HepG2 (cell line): Measurements from ENCODE around the gene ZNF771. TPM values are rescaled to one million over a fixed set of nuclear protein-coding genes. Genes with fewer than 3 reads are reported as not detected.

Experiments
- EEA1 ChIP-seq: sonication (generic); formaldehyde crosslinking; IDR thresholded peaks from 2 replicates; pipeline ENCODE4 v1.5.1; 2020; ENCODE audit warnings: mild to moderate bottlenecking, missing genetic modification reagents, borderline replicate concordance
- ELF4 ChIP-seq: sonication (generic); formaldehyde crosslinking; IDR thresholded peaks from 2 replicates; pipeline ENCODE4 v1.5.0; 2020; ENCODE audit warnings: missing genetic modification reagents, mild to moderate bottlenecking, moderate library complexity, borderline replicate concordance
- FOXC1 ChIP-seq: sonication (generic); formaldehyde crosslinking; IDR thresholded peaks from 2 replicates; pipeline ENCODE4 v1.8.0; 2022; ENCODE audit warnings: mild to moderate bottlenecking, missing genetic modification reagents, borderline replicate concordance
- FOXK2 ChIP-seq: fragments of 450-650 bp; IDR thresholded peaks from 2 replicates; pipeline ENCODE4 v1.6.1; 2016
- HMGXB4 ChIP-seq, 2 experiments: sonication (generic) in 1 of 2; formaldehyde crosslinking in 1 of 2; IDR thresholded peaks; 2 replicates each; pipeline versions ENCODE4 v1.4.0 to v1.6.1; 2018 to 2020; ENCODE audit warnings: missing genetic modification reagents in 2 of 2, borderline replicate concordance in 1 of 2, low read depth in 1 of 2, mild to moderate bottlenecking in 1 of 2, missing biosample characterization in 1 of 2
- KDM5B ChIP-seq: sonication (generic); formaldehyde crosslinking; IDR thresholded peaks from 2 replicates; pipeline ENCODE4 v1.4.0; 2020; ENCODE audit warnings: missing genetic modification reagents, mild to moderate bottlenecking, borderline replicate concordance
- KLF11 ChIP-seq: IDR thresholded peaks from 2 replicates; pipeline ENCODE4 v1.6.1; 2016; ENCODE audit warnings: missing compliant biosample characterization
- MIXL1 ChIP-seq: IDR thresholded peaks from 2 replicates; pipeline ENCODE4 v1.6.1; 2016
- NAIF1 ChIP-seq: sonication (generic); formaldehyde crosslinking; IDR thresholded peaks from 2 replicates; pipeline ENCODE4 v1.5.0; 2020; ENCODE audit warnings: mild to moderate bottlenecking, missing genetic modification reagents, borderline replicate concordance
- TEAD3 ChIP-seq: optimal IDR thresholded peaks from 2 replicates; pipeline ENCODE3; 2016; ENCODE audit warnings: borderline replicate concordance
- ZFP82 ChIP-seq: sonication (generic); formaldehyde crosslinking; IDR thresholded peaks from 2 replicates; pipeline ENCODE4 v1.5.1; 2020; ENCODE audit warnings: mild to moderate bottlenecking, missing genetic modification reagents, borderline replicate concordance
- ZKSCAN5 ChIP-seq: sonication (generic); formaldehyde crosslinking; IDR thresholded peaks from 2 replicates; pipeline ENCODE4 v1.5.1; 2020; ENCODE audit warnings: mild to moderate bottlenecking, missing genetic modification reagents
- ZNF432 ChIP-seq: sonication (generic); formaldehyde crosslinking; IDR thresholded peaks from 2 replicates; pipeline ENCODE4 v1.5.0; 2020; ENCODE audit warnings: missing genetic modification reagents, mild to moderate bottlenecking, borderline replicate concordance
- ZNF441 ChIP-seq: sonication (generic); formaldehyde crosslinking; IDR thresholded peaks from 2 replicates; pipeline ENCODE4 v1.7.0; 2021; ENCODE audit warnings: missing genetic modification reagents, borderline replicate concordance
- ZNF770 ChIP-seq: sonication (generic); formaldehyde crosslinking; IDR thresholded peaks from 2 replicates; pipeline ENCODE4 v1.5.0; 2020; ENCODE audit warnings: mild to moderate bottlenecking, missing genetic modification reagents
- ZNF776 ChIP-seq: sonication (generic); formaldehyde crosslinking; IDR thresholded peaks from 2 replicates; pipeline ENCODE4 v1.4.0; 2020; ENCODE audit warnings: mild to moderate bottlenecking, missing genetic modification reagents
- ZNF780A ChIP-seq: sonication (generic); formaldehyde crosslinking; IDR thresholded peaks from 2 replicates; pipeline ENCODE4 v1.8.0; 2022; ENCODE audit warnings: mild to moderate bottlenecking, missing genetic modification reagents, moderate library complexity
- polyA plus RNA-seq, 8 experiments: library from polyadenylated mRNA; depleted of rRNA in 3 of 8; stranded (reverse) in 7 of 8; unstranded in 1 of 8; fragments of >200 nt; fragmentation: Illumina TruSeq in 4 of 8; extraction: Trizol in 4 of 8; gene quantifications; 2 replicates each; pipeline versions ENCODE4 v1.2.1 to v1.2.3, GENCODE V29; 2011 to 2016; ENCODE audit warnings: low read depth in 4 of 8, missing spikeins in 1 of 8, mixed read lengths in 1 of 8; ENCODE audit not compliant: insufficient read depth in 1 of 8
- total RNA-seq, 5 experiments: library from RNA; depleted of rRNA; stranded (reverse); fragments of >200 nt; fragmentation: Illumina TruSeq; extraction: Trizol; gene quantifications; 2 replicates each; pipeline ENCODE4 v1.2.3, GENCODE V29; 2016; ENCODE audit warnings: low read depth in 1 of 5
- TF ChIP-seq, protein P1 (sequence below): sonication (generic); formaldehyde crosslinking; IDR thresholded peaks from 2 replicates; pipeline ENCODE4 v1.8.0; 2022; ENCODE audit warnings: missing genetic modification reagents, mild to moderate bottlenecking, borderline replicate concordance

ZNF771 gene
- total and polyA plus RNA-seq, 2 of the 13 experiments (the other 11 are each of a cell fraction or from before 2014, with no cell fraction given): 5.0 to 11.8 TPM

- TF ChIP-seq HMGXB4 (CRISPR knock-in tag; IDR thresholded peaks at IDR 0.05; ENCODE audit: borderline replicate concordance in 1 of 2, low read depth in 1 of 2) (no peak), ELF4 (0 out of 2 replicates have a peak, but pooled peaks have one; percentile 6), KDM5B (CRISPR knock-in tag) (0 out of 2 replicates have a peak, but pooled peaks have one; percentile 1), ZNF780A (CRISPR knock-in tag) (no peak), ZNF770 (CRISPR knock-in tag) (0 out of 2 replicates have a peak, but pooled peaks have one; percentile 5), ZFP82 (CRISPR knock-in tag) (0 out of 2 replicates have a peak, but pooled peaks have one; percentile 17), ZKSCAN5 (CRISPR knock-in tag) (0 out of 2 replicates have a peak, but pooled peaks have one; percentile 20), ZNF441 (CRISPR knock-in tag) (peak; percentile 86), FOXK2 (no peak), TEAD3 (CRISPR knock-in tag) (peak; percentile 22), KLF11 (CRISPR knock-in tag) (0 out of 2 replicates have a peak, but pooled peaks have one; percentile 33), FOXC1 (CRISPR knock-in tag) (0 out of 2 replicates have a peak, but pooled peaks have one; percentile 27), ZNF776 (CRISPR knock-in tag) (0 out of 2 replicates have a peak, but pooled peaks have one; percentile 13), NAIF1 (CRISPR knock-in tag) (peak; percentile 43; the same call in 1 of the 2 replicates), EEA1 (CRISPR knock-in tag) (no peak), MIXL1 (no peak), ZNF432 (CRISPR knock-in tag) (no peak)
- TF ChIP-seq, protein P1, sequence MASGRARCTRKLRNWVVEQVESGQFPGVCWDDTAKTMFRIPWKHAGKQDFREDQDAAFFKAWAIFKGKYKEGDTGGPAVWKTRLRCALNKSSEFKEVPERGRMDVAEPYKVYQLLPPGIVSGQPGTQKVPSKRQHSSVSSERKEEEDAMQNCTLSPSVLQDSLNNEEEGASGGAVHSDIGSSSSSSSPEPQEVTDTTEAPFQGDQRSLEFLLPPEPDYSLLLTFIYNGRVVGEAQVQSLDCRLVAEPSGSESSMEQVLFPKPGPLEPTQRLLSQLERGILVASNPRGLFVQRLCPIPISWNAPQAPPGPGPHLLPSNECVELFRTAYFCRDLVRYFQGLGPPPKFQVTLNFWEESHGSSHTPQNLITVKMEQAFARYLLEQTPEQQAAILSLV: no peak; the same call in 1 of the 2 replicates
Measured at GRCh38 chr16:30377050-30377811, 30.2 kb upstream of the ZNF771 start (continued).
